Measurements from ENCODE around the gene ABCB1. TPM values are rescaled to one million over a fixed set of nuclear protein-coding genes. Genes with fewer than 3 reads are reported as not detected.
"Not testable (repeated sequence)": the region's sequence is repeated elsewhere in the genome, so short reads cannot be mapped to it uniquely, and the experiment has no call there.

Gene ABCB1
- polyA plus RNA-seq, 12 donors: 0.22 to 0.88 (median 0.59) TPM; not detected in 2

DNA sequence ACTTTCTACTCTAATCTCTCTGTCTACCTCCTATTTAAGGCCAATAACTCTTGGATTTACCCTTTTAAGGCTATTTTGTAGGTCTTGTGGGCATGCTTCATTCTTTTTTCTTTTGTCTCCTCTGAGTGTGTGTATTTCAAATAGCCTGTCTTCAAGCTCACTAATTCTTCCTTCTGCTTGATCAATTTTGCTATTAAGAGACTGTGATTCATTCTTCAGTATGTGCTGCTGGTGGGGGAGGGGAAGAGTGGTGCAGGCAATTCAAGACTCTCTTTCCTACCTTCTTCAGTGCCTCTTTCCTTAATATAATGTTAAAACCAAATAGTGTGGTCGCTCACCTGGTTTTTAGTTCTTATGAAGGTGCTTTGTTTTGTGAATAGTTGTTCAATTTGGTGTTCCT is 20.0 kb downstream of the ABCB1 start:
- no peak for DNase-seq

DNA sequence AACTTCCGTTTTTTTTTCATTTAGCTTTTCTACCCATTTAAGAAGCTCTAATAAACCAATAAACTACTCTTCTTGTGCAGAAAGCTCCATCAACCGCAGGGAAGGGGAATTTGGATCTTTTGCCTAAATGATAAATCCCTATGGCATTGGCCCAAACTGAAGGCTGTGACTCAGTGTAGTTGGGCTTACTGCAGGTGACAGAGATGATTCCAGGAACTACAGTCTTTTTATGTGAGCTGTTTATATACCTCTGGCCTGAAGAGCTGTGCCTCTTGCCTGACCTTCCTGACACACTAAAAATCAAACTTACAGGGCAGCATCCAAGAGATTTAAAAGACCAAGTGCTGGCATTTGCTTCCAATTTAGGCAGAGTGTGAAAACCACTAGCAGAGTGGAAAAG is 25.2 kb downstream of the ABCB1 start:
- DNase-seq: no peak

DNA sequence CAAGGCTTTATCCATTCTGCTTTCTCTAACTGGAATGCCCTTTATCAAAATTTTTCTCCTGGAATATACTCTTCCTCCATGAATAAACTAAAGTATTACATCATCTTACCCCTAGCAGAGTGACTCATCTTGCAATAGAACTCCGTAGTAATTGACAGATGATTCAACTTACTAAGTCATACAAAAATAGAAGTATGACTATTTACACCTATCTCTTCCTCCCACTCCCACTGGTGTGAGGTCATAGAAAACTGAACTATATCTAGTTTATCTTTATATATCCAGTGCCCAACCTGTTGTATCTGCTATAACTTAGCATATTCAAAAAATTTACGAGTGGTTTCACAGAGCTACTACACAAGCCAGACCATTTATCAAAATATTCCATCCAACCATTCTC is 26.1 kb downstream of the ABCB1 start:
- no peak for DNase-seq

DNA sequence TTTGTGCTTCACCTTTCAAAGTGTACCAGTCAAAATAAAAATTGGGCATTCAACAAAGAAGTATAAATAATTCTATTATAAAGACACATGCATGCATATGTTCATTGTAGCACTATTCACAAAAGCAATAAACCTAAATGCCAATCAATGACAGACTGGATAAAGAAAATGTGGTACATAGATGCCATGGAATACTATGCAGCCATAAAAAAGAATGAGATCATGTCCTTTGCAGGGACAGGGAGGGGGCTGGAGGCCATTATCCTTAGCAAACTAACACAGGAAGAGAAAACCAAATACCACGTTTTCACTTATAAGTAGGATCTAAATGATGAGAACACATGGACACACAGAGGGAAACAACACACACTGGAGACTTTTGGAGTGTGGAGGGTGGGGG is 28.2 kb downstream of the ABCB1 start:
- not testable (repeated sequence) for DNase-seq

DNA sequence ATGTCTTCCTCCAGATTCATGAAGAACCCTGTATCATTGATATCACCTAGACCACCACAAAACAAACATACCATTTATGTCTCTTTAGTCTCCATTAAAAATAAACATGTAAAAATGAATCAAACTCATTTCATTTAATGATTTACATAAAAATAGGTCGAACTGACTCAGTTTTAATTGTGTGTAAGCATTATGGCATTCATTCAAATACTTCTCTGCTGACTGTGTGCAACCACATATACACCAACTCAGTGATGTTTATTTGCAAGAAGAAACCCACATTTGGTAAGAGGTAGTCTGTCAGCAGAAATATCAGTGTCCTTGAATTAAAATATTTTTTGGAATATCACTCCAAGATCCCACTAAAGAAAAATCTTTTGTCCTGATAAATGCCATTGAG is 30.5 kb downstream of the ABCB1 start:
- DNase-seq: no peak

DNA sequence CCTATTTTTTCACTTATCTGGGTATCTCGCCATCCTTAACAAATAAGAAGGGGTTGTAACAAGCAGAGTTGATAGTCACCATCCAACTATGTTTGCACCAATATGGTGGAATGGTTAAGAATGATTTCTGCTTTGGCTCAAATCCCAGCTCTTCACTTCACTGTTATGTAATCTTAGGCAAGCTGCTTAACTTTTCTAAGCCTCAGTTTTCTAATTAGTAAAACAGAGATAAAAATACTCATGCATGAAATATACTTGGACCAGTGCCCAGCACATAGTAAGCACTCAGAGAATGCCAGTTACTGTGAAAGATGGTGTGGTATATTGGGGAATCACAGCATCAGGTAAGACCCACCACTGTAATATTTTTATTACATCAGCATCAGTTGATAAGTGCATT is 33.6 kb downstream of the ABCB1 start:
- no peak for DNase-seq

DNA sequence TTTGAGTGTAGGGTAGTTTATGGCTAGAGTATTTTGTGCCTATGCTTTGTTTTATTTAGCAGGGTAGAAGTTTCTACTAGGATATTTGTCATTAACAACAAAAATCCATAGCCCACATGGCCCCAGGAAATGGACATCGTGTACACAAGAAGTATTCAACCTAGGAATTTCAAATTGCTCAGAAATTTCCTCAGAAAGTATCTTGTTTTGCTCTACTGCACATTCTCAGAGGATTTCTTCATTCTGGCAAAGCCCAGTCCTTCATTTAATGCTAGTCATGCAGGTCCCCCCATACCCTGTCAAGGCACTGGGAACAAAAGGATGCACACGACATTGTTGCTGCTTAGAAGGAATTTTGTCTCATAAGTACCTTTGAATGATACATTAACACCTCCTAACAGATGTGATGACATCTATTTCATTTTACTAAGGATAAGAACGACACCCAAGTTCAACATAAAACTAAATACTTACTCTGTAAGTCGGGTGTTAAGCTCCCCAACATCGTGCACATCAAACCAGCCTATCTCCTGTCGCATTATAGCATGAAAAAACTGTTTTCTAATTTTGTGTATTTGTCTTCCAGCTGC is 34.3 kb downstream of the ABCB1 start:
- DNase-seq: no peak

DNA sequence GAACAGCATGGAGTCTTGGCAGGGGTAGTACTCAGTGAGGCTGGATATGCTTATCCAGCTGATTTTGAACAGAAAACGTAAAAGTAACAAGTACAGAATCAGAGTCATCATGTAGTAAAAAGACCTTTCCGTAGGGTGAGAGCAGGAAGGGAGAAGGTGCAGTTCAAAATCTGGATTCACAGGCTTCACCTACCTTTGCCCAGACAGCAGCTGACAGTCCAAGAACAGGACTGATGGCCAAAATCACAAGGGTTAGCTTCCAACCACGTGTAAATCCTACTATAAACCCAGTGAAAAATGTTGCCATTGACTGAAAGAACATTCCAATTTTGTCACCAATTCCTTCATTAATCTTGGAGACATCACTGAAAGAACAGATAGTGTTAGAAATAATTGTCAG is 34.8 kb downstream of the ABCB1 start:
- no peak for DNase-seq

DNA sequence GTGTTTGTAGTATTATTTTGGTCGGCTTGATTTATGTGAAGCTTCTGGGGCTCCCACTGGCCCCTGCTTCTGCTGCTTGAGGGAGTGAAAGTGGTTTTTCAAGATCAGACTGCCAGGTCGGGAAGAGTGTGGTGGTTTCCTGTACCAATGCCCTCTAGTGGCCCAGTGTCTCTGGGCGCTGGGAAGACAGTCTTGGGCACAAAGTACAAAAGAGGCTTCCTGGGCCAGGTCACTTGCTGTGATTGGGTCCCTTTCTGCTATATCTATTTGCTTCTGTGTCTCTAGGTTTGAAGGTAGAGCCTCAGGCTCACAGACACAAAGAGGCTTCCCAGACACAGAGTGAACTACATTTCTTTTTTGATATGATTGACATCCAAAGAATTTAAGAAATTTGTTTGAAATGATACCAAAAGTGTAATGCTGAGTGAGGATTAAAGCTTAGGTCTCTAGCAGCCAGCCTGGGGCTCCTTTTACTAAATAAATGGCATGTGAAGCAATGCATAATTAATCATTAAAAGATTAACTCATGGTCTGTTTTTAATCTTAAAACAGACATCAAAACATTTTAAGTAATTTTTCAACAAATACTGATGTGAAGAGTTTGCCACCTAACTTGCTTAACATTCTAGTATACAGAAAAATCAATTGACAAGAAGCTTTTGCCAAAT is 36.3 kb downstream of the ABCB1 start:
- no peak for DNase-seq

DNA sequence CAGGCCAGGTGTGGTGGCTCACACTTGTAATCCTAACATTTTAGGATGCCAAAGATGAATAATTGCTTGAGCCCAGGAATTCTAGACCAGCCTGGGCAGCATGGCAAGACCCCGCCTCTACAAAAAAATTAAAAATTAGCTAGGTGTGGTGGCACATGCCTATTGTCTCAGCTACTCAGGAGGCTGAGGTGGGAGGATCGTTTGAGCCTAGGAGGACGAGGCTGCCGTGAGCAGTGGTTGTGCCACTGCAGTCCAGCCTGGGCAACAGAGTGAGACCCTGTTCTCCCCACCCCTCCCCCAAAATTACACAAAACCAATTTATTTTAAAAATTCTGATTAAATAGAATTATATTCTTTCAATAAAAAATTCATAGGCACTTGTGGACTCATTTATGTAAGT is 39.0 kb downstream of the ABCB1 start:
- no peak for DNase-seq

DNA sequence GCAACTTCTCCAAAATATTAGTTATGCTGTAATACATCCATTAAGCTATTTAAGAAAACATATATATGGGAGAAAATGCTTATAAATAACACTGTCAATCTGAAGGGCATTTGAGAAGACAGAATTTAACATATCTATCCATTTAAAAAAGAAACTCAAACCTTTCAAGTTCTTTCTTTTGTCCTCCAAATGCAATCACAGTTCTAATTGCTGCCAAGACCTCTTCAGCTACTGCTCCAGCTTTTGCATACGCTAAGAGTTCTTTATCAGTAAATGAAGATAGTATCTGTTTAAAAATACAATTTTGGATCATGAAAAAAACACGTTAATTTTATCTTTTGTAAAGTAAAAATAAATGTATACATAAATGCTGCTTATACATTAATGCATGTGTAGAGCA is 39.6 kb downstream of the ABCB1 start:
- no peak for DNase-seq

DNA sequence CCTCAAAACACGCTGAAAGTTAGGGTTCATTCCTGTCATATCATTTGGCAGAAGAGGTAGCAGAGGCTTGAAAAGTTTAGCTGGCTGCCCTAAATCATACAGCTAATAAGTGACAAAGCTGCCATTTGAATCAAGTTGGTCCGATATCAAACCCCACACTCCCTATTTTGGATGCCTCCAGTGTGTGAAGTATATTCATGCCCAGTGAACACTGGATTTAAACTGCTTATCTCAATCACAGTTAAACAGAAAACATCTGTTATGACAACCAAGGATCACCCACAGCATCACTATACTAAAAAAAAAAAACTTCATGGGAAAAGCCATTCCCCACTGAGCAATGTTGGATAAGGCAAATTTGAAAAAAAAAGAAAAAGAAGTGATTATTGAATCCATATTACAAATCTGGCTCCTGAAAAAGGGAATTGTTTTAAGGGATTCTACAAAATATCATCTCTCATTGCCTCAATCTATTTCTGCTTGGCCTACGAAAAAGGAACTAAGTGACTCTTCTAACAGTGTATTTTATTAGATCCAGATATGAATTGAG is 48.3 kb downstream of the ABCB1 start:
- peak; percentile 14 for DNase-seq

DNA sequence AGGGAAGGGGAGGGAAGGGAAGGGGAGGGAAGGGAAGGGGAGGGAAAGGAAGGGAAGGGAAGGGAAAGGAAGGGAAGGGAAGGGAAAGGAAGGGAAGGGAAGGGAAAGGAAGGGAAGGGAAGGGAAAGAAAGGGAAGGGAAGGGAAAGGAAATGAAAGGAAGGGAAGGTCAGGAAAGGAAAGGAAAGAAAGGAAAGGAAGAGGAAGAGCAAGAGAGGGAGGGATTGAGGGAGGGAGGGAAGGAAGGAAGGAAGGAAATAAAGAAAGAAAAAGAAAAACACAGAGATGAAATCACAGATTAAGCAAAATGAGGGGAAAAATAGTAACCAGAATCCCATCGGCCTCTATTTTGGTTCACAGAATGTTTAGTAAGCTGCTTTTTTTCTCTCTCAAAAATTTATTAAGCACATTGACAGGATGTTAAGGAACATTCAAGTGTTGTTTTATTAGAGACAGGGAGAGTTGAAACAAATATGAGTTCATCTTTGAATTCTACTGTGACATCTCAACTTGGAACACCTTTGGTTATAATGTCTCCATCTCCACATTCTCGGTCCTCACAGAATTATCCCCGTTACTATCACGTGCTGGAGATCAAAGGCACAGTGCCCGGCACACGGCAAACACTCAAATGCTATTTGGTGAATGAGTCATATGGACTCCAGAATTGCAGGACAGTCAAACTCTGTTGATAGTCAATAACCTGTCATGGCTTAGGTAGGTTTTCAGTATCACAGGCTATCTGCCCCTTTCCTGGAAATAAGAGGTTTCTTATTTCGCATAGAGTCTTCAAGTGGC is 52.4 kb downstream of the ABCB1 start:
- DNase-seq: no peak

DNA sequence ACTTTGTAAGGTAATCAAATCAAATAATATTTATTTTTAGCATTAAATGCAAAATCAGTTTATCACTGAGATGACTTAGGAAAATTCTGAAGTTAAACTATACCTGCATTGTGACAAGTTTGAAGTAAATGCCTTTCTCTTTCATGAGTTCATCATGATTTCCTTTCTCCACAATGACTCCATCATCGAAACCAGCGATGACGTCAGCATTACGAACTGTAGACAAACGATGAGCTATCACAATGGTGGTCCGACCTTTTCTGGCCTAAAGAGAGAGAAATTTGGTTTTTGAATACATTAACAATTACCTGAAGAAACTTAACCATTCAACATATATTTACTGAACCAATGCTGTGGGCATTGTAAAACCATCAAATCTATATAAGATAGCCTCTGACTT is 54.9 kb downstream of the ABCB1 start:
- DNase-seq: no peak

DNA sequence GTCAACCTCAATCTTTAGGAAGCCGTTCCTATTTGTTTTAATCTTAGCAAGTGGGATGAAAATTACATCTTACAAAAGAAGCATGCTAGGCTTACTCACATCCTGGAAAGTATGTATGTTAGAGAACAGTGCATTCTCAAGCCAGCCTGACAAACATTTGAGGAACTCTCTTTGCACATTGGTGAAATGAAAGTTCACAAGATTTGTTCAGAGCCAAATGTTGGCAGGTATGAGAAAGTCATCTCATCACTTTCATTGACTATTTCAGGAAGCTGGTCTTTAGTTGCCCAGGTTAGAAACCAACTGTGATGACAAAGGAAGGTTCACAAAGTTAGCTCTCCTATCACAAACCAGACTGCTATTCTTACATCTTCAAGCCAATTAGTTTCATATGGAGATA is 57.1 kb downstream of the ABCB1 start:
- DNase-seq: no peak

DNA sequence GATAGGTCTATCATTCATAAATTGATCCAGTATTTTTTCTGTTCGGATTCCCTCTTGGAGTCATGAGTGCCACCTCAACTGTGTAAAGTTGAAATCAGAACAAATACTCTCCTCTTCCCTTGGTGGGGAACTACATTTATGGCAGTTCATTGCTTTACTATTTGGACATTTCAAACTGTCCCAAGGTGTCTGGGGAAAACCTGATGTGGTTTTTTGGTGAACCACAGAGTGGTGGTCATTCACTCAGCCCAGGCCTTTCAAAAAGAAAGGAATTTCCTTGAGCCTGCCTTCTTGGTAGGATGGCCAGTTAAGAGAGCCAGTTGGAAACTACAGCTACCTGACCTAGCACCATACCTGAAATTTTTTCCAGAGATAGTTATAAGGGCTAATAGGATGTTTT is 59.0 kb downstream of the ABCB1 start:
- DNase-seq: no peak

DNA sequence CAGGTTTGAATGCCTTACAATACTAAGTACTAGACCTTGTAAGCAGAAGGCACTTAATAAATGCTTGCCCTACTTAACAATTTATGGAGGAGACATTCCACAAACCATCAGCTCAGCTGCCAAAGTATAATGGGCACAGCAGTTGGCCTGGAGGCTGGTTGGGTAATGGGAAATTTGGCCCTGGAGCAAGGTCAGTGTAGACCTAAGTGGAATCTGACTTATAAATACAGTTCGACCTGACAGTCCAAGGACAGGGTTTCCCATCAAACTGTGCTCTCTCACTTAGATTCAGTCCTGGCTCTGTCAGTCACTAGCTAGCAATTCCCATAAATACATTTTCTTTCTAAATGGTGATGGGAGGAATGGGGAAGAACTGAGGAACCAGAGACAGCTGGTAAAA is 62.6 kb downstream of the ABCB1 start:
- DNase-seq: no peak

DNA sequence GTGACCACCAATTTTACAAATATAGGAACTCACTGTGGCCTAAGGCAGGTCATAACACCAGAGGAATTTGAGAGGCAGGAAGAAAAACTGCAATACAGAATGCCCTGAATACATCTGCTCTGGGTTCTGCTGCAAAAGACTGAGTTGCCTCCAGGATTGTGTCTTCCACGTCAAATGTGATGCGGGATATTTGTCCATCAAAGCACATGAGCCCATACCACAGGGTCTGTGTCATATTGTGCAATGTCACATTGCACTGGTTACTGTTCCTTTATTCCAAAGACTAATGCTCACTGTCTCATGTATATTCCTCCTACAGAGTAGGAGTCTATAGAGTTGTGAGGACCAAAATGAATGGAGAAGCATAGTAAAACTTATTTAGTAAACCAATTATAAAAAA is 66.6 kb downstream of the ABCB1 start:
- no peak for DNase-seq

DNA sequence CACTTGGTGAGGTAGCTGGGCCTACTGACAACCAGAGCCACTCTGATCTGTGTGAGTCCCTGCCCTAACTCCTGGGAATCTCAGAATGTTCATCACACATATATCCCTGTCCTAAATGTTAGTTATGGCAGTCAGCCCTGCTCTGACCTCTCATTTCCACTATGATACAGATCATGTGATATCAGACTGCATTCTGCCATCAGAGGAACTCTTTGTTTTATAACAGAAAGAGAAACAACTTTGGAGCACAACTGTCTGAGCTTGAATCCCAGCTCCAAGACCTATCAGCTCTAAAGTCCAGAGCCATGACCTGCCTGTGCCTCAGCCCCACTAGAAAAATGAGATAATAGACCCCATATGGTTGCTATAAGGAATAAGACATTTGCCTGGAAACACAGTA is 70.6 kb downstream of the ABCB1 start:
- DNase-seq: no peak

DNA sequence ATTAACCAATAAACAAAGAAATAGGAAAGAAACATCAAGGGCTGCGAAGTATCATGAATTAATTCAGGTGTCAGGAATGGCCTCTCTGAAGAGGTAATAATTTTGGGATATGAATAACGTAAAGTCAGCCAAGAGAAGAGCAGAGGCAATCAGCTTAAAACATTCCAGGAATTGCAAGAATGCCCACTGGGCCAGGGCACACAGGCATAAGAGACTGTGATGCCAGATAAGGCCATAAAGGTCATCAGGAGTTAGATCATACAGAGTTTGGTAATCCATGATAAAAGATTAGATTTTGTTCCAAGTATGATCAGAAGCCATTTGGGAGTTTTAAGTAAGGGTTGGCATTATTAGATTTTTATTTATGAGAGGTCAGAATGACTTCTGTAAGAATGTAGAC is 72.0 kb downstream of the ABCB1 start:
- no peak for DNase-seq

DNA sequence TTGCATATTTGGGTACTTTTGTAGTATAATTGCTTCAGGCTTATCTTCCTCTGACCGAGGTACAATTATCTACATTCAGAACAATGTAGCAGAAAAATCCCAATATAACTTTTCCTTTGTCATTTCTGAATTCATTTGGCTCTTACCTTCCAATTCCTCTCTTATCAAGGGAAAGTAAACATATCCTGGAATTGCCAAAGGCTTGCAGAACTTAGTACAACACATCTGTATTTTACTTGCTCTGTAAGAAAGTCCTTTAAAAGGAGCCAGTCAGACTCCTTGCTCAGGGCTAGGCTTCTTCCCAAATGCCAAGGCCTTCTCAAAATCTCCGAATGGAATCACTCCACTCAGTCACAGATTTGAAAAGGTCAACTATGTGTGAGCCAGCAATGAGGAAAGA is 81.9 kb downstream of the ABCB1 start:
- DNase-seq: no peak

DNA sequence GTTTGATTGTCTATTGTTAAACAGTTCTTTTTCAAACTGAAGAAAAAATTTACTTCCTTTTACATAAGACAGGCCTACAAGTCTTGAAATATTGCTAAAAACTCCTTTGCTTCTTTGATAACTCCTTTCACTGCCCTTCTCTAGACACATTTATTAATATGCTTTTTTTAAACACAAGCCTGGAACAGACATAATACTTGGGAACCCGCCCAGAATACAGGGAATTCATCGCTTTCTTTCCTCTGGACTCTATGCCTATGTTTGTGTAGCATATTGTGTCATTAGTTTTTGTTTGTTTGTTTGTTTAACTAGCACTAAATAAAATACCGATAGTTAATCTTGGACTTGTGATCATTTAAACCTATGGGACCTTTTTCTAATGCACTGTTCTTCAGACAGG is 82.8 kb downstream of the ABCB1 start:
- DNase-seq: no peak

All from muscle of arm (tissue), 12 donors.